Testis (tissue), 3 donors: ENCODE results near the gene TMEM117. TPM values are rescaled to one million over a fixed set of nuclear protein-coding genes. Genes with fewer than 3 reads are reported as not detected.

Source experiments
- DNase-seq: peaks from one replicate; pipeline ENCODE4 v3.0.0-alpha.2; 2019
- H3K27ac ChIP-seq, 2 donors: fragments of 200-600 bp; sonication (generic); one replicate each; pipeline ENCODE4 v1.5.1; 2019
- H3K27me3 ChIP-seq: fragments of 200-600 bp; sonication (generic); one replicate; pipeline ENCODE4 v1.5.1; 2019
- H3K36me3 ChIP-seq: fragments of 200-600 bp; sonication (generic); one replicate; pipeline ENCODE4 v1.5.1; 2017; ENCODE audit warnings: low read depth; ENCODE audit errors: missing control alignments
- H3K4me1 ChIP-seq: fragments of 200-600 bp; sonication (generic); one replicate; pipeline ENCODE4 v1.5.1; 2019
- H3K4me3 ChIP-seq, 2 donors: fragments of 200-600 bp; sonication (generic); one replicate each; pipeline ENCODE4 v1.5.1; 2017 to 2019
- H3K9me3 ChIP-seq: fragments of 200-600 bp; sonication (generic); one replicate; pipeline ENCODE4 v1.5.1; 2017
- CTCF ChIP-seq, 3 experiments: fragments of 450-650 bp in 2 of 3; fragments of 200-600 bp in 1 of 3; sonication (generic) in 1 of 3; IDR thresholded peaks; one replicate each; pipeline ENCODE4 v1.5.1; 2016 to 2019; ENCODE audit warnings: antibody characterized with exemption in 3 of 3, mild to moderate bottlenecking in 2 of 3, moderate library complexity in 1 of 3
- POLR2A ChIP-seq: fragments of 450-650 bp; IDR thresholded peaks from one replicate; pipeline ENCODE4 v1.6.1; 2017; ENCODE audit warnings: antibody characterized with exemption, mild to moderate bottlenecking, moderate library complexity
- WGBS, 2 donors: methylation state at CpG; one replicate each; pipeline ENCODE4 v1.1.5; 2018; 5-methylcytosine and 5-hydroxymethylcytosine counted together
- intact Hi-C: fragments of 100-400 bp; cut with DNase I; formaldehyde crosslinking; loops from one replicate; pipeline ENCODE4 v1.15.1; 2023; ENCODE audit warnings: low total_unique reads
- polyA plus RNA-seq: library from polyadenylated mRNA; stranded (reverse); fragments of 350-450 nt; fragmentation: Illumina TruSeq; extraction: RNeasy Lipid Tissue Mini Kit (QIAGEN cat#74804); gene quantifications from one replicate; pipeline ENCODE4 v1.2.3, GENCODE V29; 2014; ENCODE audit warnings: low read depth, low replicate concordance; ENCODE audit not compliant: insufficient read depth
- total RNA-seq, 2 donors: library from RNA; depleted of rRNA; stranded (reverse); fragments of >200 nt; gene quantifications; one replicate each; pipeline ENCODE4 v1.2.3, GENCODE V29; 2016

Gene TMEM117
- total and polyA plus RNA-seq, 3 donors from 2014 or later = 6.1 to 17.7 (median 14.8) TPM

- H3K36me3 ChIP-seq = no peaks in the 10 kb centered on the region
- H3K9me3 ChIP-seq = no peaks in the 10 kb centered on the region
- 18 to 36% methylated on average over 3 of the region's 3 CpGs for WGBS, 2 donors
- no peaks in the 10 kb centered on the region for H3K27me3 ChIP-seq
- intact Hi-C loops = no loop called here
- H3K4me1 ChIP-seq = no peaks in the 10 kb centered on the region
- H3K4me3 ChIP-seq = no peak overlapping the region
- TF ChIP-seq CTCF (IDR thresholded peaks at IDR 0.05) = peak; percentile 14 to 47 (median 35)
- TF ChIP-seq POLR2A = no peak
- no peak for DNase-seq
- no peak overlapping the region for H3K27ac ChIP-seq
These were observed 179.6 kb downstream of the TMEM117 start for GRCh38 chr12:44015333-44015941.

- no peak overlapping the region for H3K27ac ChIP-seq
- intact Hi-C loops = no loop called here
- no peak for DNase-seq
- H3K27me3 ChIP-seq = no peaks in the 10 kb centered on the region
- H3K4me1 ChIP-seq = no peaks in the 10 kb centered on the region
- H3K9me3 ChIP-seq = no peaks in the 10 kb centered on the region
- no peak overlapping the region for H3K4me3 ChIP-seq
- H3K36me3 ChIP-seq = no peaks in the 10 kb centered on the region
- no peak for TF ChIP-seq POLR2A
- no peak for TF ChIP-seq CTCF (IDR thresholded peaks at IDR 0.05)
These were observed 181.3 kb downstream of the TMEM117 start for GRCh38 chr12:44017216-44017615.

- WGBS, 2 donors = 73 to 95% methylated on average over 2 of the region's 2 CpGs
- Histone ChIP-seq H3K27me3 (no peaks in the 10 kb centered on the region), H3K4me3 (no peak overlapping the region), H3K4me1 (no peaks in the 10 kb centered on the region), H3K9me3 (no peaks in the 10 kb centered on the region), H3K36me3 (no peaks in the 10 kb centered on the region), H3K27ac (no peak overlapping the region)
- TF ChIP-seq POLR2A (no peak), CTCF (IDR thresholded peaks at IDR 0.05) (no peak)
- no peak for DNase-seq
- intact Hi-C loops = no loop called here
These were observed 183.2 kb downstream of the TMEM117 start for GRCh38 chr12:44019118-44019517.

- Histone ChIP-seq H3K36me3 (no peaks in the 10 kb centered on the region), H3K9me3 (no peaks in the 10 kb centered on the region), H3K27me3 (no peaks in the 10 kb centered on the region), H3K4me3 (no peak overlapping the region), H3K27ac (no peak overlapping the region), H3K4me1 (no peaks in the 10 kb centered on the region)
- intact Hi-C loops = no loop called here
- TF ChIP-seq CTCF (IDR thresholded peaks at IDR 0.05) (no peak), POLR2A (no peak)
- 91 to 92% methylated on average over 1 of the region's 1 CpG for WGBS, 2 donors
- DNase-seq = no peak
These were observed 184.7 kb downstream of the TMEM117 start for GRCh38 chr12:44020555-44020954.

- TF ChIP-seq CTCF (IDR thresholded peaks at IDR 0.05) (no peak), POLR2A (no peak)
- no peak for DNase-seq
- Histone ChIP-seq H3K4me1 (no peaks in the 10 kb centered on the region), H3K9me3 (no peaks in the 10 kb centered on the region), H3K27me3 (no peaks in the 10 kb centered on the region), H3K36me3 (no peaks in the 10 kb centered on the region), H3K27ac (no peak overlapping the region), H3K4me3 (no peak overlapping the region)
- intact Hi-C loops = no loop called here
- 96 to 100% methylated on average over 1 of the region's 1 CpG for WGBS, 2 donors
These were observed 185.6 kb downstream of the TMEM117 start for GRCh38 chr12:44021471-44021971.
